GM12892 (cell line): Measurements from ENCODE around the gene NDUFB11.

Source experiments
- POLR2A ChIP-seq: IDR thresholded peaks from 2 replicates; pipeline ENCODE4 v1.6.1; 2011; ENCODE audit warnings: low read depth, low read length, control low read depth
- POLR2AphosphoS5 ChIP-seq: IDR thresholded peaks from 2 replicates; pipeline ENCODE4 v1.6.1; 2011; ENCODE audit warnings: low read depth, low read length, control low read depth

GRCh38 chrX:47179928-47180255, 35.4 kb upstream of the NDUFB11 start:
- TF ChIP-seq POLR2AphosphoS5 (no peak), POLR2A (no peak)
